B cell (primary cell): ENCODE data around the gene OR5K3. TPM values are rescaled to one million over a fixed set of nuclear protein-coding genes. Genes with fewer than 3 reads are reported as not detected.
"Not testable (repeated sequence)": the region's sequence is repeated elsewhere in the genome, so short reads cannot be mapped to it uniquely, and the experiment has no call there.

Source experiments
- ATAC-seq: fragments of 200-7000 bp; cut with Tn5 transposase; one replicate; pipeline ENCODE4 v1.10.0; 2021; ENCODE audit warnings: low read depth, mild to moderate bottlenecking, moderate number of reproducible peaks, moderate library complexity
- CTCF ChIA-PET: fragments of 350-600 bp; sonication (Branson Sonifier 250); formaldehyde crosslinking; loops from one replicate; lab custom pipeline; 2021; ENCODE audit warnings: antibody characterized with exemption, inconsistent platforms; lab: Charles Lee
- POLR2A ChIA-PET: fragments of 350-600 bp; sonication (Branson Sonifier 250); formaldehyde crosslinking; loops from one replicate; lab custom pipeline; 2021; ENCODE audit warnings: antibody characterized with exemption; lab: Charles Lee
- DNase-seq: peaks from one replicate; pipeline ENCODE4 v3.0.0; 2013
- H2AFZ ChIP-seq: 2 replicates; pipeline ENCODE4 v1.6.1; 2012; ENCODE audit warnings: mild to moderate bottlenecking, low read depth, low read length; ENCODE audit not compliant: insufficient read depth, poor library complexity, severe bottlenecking
- H3K27ac ChIP-seq, 2 donors: 1 replicate in 1 of 2; 2 replicates in 1 of 2; pipeline ENCODE4 v1.5.1; 2012 to 2013; ENCODE audit warnings: low read length in 2 of 2, mild to moderate bottlenecking in 2 of 2, moderate library complexity in 1 of 2
- H3K27me3 ChIP-seq, 4 experiments: fragments of 200-600 bp in 1 of 4; sonication (generic) in 1 of 4; replicated peaks in 1 of 4; 1 replicate in 2 of 4; 2 replicates in 2 of 4; pipeline versions ENCODE4 v1.6.1 to v1.7.0; 2013 to 2016; ENCODE audit warnings: low read length in 3 of 4, mild to moderate bottlenecking in 2 of 4, mixed read lengths in 1 of 4, moderate library complexity in 1 of 4; ENCODE audit not compliant: insufficient read depth in 4 of 4, control insufficient read depth in 3 of 4; ENCODE audit errors: control extremely low read depth in 1 of 4
- H3K36me3 ChIP-seq, 2 experiments: replicated peaks in 1 of 2; 1 replicate in 1 of 2; 2 replicates in 1 of 2; pipeline versions ENCODE4 v1.6.1 to v1.7.1; 2013; ENCODE audit warnings: low read length in 1 of 2; ENCODE audit not compliant: insufficient read depth in 2 of 2, control insufficient read depth in 1 of 2; ENCODE audit errors: control extremely low read depth in 1 of 2, extremely low read depth in 1 of 2
- H3K4me1 ChIP-seq, 2 donors: fragments of 200-600 bp in 1 of 2; sonication (generic) in 1 of 2; 1 replicate in 1 of 2; 2 replicates in 1 of 2; pipeline versions ENCODE4 v1.5.1 to v1.6.1; 2013 to 2017; ENCODE audit warnings: low read length in 2 of 2; ENCODE audit not compliant: control insufficient read depth in 2 of 2, insufficient read depth in 2 of 2
- H3K4me2 ChIP-seq: replicated peaks from 2 replicates; pipeline ENCODE3; 2012; ENCODE audit warnings: mild to moderate bottlenecking, low read depth, low read length; ENCODE audit not compliant: poor library complexity, severe bottlenecking
- H3K4me3 ChIP-seq, 5 experiments: fragments of 200-600 bp in 1 of 5; sonication (generic) in 1 of 5; 1 replicate in 3 of 5; 2 replicates in 2 of 5; pipeline versions ENCODE4 v1.5.1 to v1.7.0; 2011 to 2016; ENCODE audit warnings: low read length in 4 of 5, mild to moderate bottlenecking in 4 of 5, low read depth in 2 of 5, control low read depth in 1 of 5, moderate library complexity in 1 of 5; ENCODE audit not compliant: insufficient read depth in 1 of 5; ENCODE audit errors: control extremely low read depth in 1 of 5, extremely low read depth in 1 of 5
- H3K79me2 ChIP-seq: fragments of 200-600 bp; sonication (generic); one replicate; pipeline ENCODE4 v1.6.0; 2016; ENCODE audit warnings: low read length; ENCODE audit not compliant: control insufficient read depth, insufficient read depth
- H3K9ac ChIP-seq: fragments of 200-600 bp; sonication (generic); 2 replicates; pipeline ENCODE4 v1.6.1; 2017; ENCODE audit warnings: mild to moderate bottlenecking, low read length, moderate library complexity
- H3K9me3 ChIP-seq, 3 donors: one replicate each; pipeline versions ENCODE4 v1.6.1 to v1.7.1; 2013; ENCODE audit warnings: low read length in 2 of 3; ENCODE audit not compliant: control insufficient read depth in 2 of 3, insufficient read depth in 1 of 3; ENCODE audit errors: control extremely low read depth in 1 of 3
- H4K20me1 ChIP-seq: 2 replicates; pipeline ENCODE4 v1.6.0; 2012; ENCODE audit warnings: mild to moderate bottlenecking, low read length; ENCODE audit not compliant: insufficient read depth, control insufficient read depth, poor library complexity, severe bottlenecking
- H3K27ac Mint-ChIP-seq: one replicate; pipeline ENCODE4 v1.8.0; 2021; ENCODE audit warnings: mixed read lengths
- H3K27me3 Mint-ChIP-seq: one replicate; pipeline ENCODE4 v1.8.0; 2021; ENCODE audit warnings: mixed read lengths
- H3K4me1 Mint-ChIP-seq: one replicate; pipeline ENCODE4 v1.8.0; 2021; ENCODE audit warnings: mixed read lengths
- H3K4me3 Mint-ChIP-seq: one replicate; pipeline ENCODE4 v1.8.0; 2021; ENCODE audit warnings: mixed read lengths
- H3K9me3 Mint-ChIP-seq: one replicate; pipeline ENCODE4 v1.8.0; 2022; ENCODE audit warnings: mixed read lengths; ENCODE audit not compliant: insufficient read depth
- EZH2 ChIP-seq: IDR thresholded peaks from 2 replicates; pipeline ENCODE4 v1.6.1; 2012; ENCODE audit warnings: borderline replicate concordance, low read depth, mild to moderate bottlenecking, moderate library complexity, low read length; ENCODE audit not compliant: insufficient read depth, poor library complexity, severe bottlenecking
- WGBS: methylation state at CpG from one replicate; pipeline ENCODE4 v1.1.5; 2013; ENCODE audit warnings: missing lambda C conversion rate; ENCODE audit not compliant: insufficient coverage; 5-methylcytosine and 5-hydroxymethylcytosine counted together
- intact Hi-C: fragments of 100-400 bp; cut with micrococcal nuclease; formaldehyde crosslinking; loops from one replicate; pipeline ENCODE4 v1.10.0; 2022
- polyA plus RNA-seq: library from polyadenylated mRNA; depleted of rRNA; stranded (reverse); fragments of >200 nt; gene quantifications from 2 replicates; pipeline ENCODE4 v1.2.3, GENCODE V29; 2012
- total RNA-seq, 2 donors: library from RNA; stranded (reverse); fragments of 120-200 nt in 1 of 2; gene quantifications; 1 replicate in 1 of 2; 2 replicates in 1 of 2; pipeline versions ENCODE4 v1.2.3 to v1.2.4, GENCODE V29; 2013 to 2022
- TF ChIP-seq, protein P1 (sequence below): fragments of 200-600 bp; IDR thresholded peaks from one replicate; pipeline ENCODE4 v1.8.0; 2022; ENCODE audit warnings: antibody characterized with exemption, mild to moderate bottlenecking

Gene OR5K3
- total and polyA plus RNA-seq, 2 donors (not counting 1 experiment from before 2014, with no cell fraction given), result not detected

DNA sequence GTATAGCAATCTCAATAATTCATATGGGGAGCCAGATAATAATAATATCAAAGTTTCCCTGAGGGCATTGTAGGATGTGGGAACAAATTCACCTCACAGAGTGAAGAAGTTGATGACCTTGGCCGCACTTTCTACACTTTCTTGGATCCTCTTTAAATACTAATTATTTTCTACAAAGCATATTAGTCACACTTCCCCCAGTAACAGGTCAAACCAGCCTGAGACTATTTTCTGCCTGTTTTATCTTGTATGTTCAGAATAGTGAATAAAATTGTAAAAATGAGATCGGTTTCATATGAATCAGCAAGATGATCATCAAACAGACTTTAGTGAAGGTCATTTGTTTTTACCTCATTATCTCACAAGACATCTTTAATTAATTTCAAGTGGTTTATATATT is 2.3 kb upstream of the OR5K3 start:
- POLR2A ChIA-PET, result no interaction called here

DNA sequence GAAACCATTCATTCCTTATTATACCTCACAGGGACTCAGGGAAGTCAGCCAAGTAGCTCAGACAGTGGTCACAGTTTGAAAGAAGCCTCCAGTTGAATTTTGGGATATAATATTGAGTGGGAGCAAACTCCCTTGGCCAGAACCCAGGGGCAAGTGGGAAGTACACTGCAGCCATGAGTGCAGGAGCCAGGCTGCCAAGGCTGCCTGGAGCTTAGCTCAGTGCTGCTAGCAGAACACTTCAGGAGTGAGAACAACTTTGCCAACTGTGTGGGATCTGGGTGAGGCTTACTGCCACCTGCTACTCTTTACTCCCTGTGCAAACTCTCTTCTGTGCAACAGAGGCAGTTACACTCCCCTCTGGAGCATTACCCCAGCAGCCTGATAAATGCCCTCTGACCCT is 4.6 kb downstream of the OR5K3 start:
- POLR2A ChIA-PET, result no interaction called here
- peaks cover 8% of the 10 kb centered on the region for H3K9me3 Mint-ChIP-seq

More for the DNA sequence above, 2.3 kb upstream of the OR5K3 start:
- Mint-ChIP-seq H3K4me3 (no peak overlapping the region), H3K27ac (no peak overlapping the region), H3K27me3 (peaks cover 14% of the 10 kb centered on the region), H3K9me3 (no peaks in the 10 kb centered on the region), H3K4me1 (no peaks in the 10 kb centered on the region)
- H2AFZ ChIP-seq, result no peak overlapping the region
- H3K27ac ChIP-seq, result no peak overlapping the region
- H3K4me1 ChIP-seq, result no peaks in the 10 kb centered on the region
- H3K4me2 ChIP-seq, result no peak overlapping the region
- no peak overlapping the region for H3K9ac ChIP-seq
- no peaks in the 10 kb centered on the region for H4K20me1 ChIP-seq
- DNase-seq, result no peak
- CTCF ChIA-PET, result no interaction called here
- no peak for ATAC-seq
- TF ChIP-seq EZH2, result no peak
- no CpG with 5 or more reads among the region's 2 CpGs for WGBS
- H3K36me3 ChIP-seq, result no peaks in the 10 kb centered on the region
- H3K79me2 ChIP-seq, result no peaks in the 10 kb centered on the region
- H3K9me3 ChIP-seq, result no peaks in the 10 kb centered on the region
- H3K27me3 ChIP-seq, result no peaks in the 10 kb centered on the region
- H3K4me3 ChIP-seq, result no peak overlapping the region
- intact Hi-C loops, result no loop called here

DNA sequence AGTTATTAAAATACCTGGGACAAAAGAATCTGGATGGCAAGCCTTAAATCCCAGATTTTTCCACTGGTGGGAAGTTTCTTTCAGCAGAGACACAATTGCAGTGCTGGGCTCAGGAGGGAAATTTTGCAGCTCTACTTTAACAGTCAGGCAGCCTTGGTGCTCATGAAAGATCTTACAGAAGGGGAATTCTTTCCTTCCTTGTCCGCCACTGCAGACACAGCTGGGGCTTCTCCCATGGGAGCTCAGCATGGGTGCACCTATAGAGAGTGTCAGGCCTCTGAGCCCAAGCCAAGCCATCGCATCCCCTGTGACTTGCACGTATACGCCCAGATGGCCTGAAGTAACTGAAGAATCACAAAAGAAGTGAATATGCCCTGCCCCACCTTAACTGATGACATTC is 6.0 kb downstream of the OR5K3 start:
- CTCF ChIA-PET, result not testable (repeated sequence)

More for the DNA sequence above, 4.6 kb downstream of the OR5K3 start:
- H3K4me1 ChIP-seq, result no peaks in the 10 kb centered on the region
- no peak overlapping the region for H2AFZ ChIP-seq
- ATAC-seq (no peak), DNase-seq (no peak)
- intact Hi-C loops, result no loop called here
- no peaks in the 10 kb centered on the region for H3K27me3 ChIP-seq
- no peak for TF ChIP-seq EZH2
- TF ChIP-seq, protein P1, sequence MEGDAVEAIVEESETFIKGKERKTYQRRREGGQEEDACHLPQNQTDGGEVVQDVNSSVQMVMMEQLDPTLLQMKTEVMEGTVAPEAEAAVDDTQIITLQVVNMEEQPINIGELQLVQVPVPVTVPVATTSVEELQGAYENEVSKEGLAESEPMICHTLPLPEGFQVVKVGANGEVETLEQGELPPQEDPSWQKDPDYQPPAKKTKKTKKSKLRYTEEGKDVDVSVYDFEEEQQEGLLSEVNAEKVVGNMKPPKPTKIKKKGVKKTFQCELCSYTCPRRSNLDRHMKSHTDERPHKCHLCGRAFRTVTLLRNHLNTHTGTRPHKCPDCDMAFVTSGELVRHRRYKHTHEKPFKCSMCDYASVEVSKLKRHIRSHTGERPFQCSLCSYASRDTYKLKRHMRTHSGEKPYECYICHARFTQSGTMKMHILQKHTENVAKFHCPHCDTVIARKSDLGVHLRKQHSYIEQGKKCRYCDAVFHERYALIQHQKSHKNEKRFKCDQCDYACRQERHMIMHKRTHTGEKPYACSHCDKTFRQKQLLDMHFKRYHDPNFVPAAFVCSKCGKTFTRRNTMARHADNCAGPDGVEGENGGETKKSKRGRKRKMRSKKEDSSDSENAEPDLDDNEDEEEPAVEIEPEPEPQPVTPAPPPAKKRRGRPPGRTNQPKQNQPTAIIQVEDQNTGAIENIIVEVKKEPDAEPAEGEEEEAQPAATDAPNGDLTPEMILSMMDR, result no peak
- no peaks in the 10 kb centered on the region for H3K36me3 ChIP-seq
- H3K27me3 Mint-ChIP-seq, result peaks cover 14% of the 10 kb centered on the region
- no peaks in the 10 kb centered on the region for H4K20me1 ChIP-seq
- H3K4me3 Mint-ChIP-seq, result no peak overlapping the region
- CTCF ChIA-PET, result no interaction called here
- H3K4me3 ChIP-seq, result no peak overlapping the region
- H3K9ac ChIP-seq, result no peak overlapping the region
- H3K4me1 Mint-ChIP-seq, result no peaks in the 10 kb centered on the region
- H3K9me3 ChIP-seq, result peaks cover 0 to 6% (median 3%) of the 10 kb centered on the region in 3 donors
- no peak overlapping the region for H3K4me2 ChIP-seq
- H3K79me2 ChIP-seq, result no peaks in the 10 kb centered on the region
- no peak overlapping the region for H3K27ac ChIP-seq
- no peak overlapping the region for H3K27ac Mint-ChIP-seq

More for the DNA sequence above, 6.0 kb downstream of the OR5K3 start:
- H3K4me3 Mint-ChIP-seq, H3K4me2 ChIP-seq, H3K27me3 ChIP-seq, H3K4me3 ChIP-seq, H3K4me1 ChIP-seq, intact Hi-C loops, H3K27ac Mint-ChIP-seq, DNase-seq, H3K27me3 Mint-ChIP-seq, H3K79me2 ChIP-seq, POLR2A ChIA-PET, ATAC-seq, H2AFZ ChIP-seq, H4K20me1 ChIP-seq, H3K36me3 ChIP-seq, H3K27ac ChIP-seq, H3K9me3 Mint-ChIP-seq, H3K4me1 Mint-ChIP-seq, H3K9me3 ChIP-seq, H3K9ac ChIP-seq: not testable (repeated sequence)
- WGBS, result 89% methylated on average over 1 of the region's 4 CpGs
